Measurements from ENCODE around the gene FCN2.

Gene FCN2

DNA sequence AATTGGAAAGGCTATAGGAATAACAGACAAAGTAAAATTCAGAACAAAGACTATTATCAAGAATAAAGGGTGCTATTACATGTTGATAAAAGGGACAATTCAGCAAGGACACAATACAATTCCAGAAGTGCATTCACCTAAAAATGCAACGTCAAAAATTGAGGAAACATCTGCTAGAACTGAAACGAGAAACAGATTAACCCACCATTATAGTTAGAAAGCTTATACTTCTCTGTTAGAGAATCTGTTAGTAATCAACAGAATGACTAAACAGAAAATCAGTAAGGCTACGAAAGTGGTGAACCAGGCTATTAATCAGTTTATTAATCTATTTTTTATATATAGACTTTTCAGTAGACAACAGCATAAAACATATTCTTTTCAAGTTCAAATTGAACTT is 22.3 kb downstream of the FCN2 start:
- no peak for DNase-seq (ENCODE audit: extremely low read depth, low read depth)
- TF ChIP-seq, protein P1, sequence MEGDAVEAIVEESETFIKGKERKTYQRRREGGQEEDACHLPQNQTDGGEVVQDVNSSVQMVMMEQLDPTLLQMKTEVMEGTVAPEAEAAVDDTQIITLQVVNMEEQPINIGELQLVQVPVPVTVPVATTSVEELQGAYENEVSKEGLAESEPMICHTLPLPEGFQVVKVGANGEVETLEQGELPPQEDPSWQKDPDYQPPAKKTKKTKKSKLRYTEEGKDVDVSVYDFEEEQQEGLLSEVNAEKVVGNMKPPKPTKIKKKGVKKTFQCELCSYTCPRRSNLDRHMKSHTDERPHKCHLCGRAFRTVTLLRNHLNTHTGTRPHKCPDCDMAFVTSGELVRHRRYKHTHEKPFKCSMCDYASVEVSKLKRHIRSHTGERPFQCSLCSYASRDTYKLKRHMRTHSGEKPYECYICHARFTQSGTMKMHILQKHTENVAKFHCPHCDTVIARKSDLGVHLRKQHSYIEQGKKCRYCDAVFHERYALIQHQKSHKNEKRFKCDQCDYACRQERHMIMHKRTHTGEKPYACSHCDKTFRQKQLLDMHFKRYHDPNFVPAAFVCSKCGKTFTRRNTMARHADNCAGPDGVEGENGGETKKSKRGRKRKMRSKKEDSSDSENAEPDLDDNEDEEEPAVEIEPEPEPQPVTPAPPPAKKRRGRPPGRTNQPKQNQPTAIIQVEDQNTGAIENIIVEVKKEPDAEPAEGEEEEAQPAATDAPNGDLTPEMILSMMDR (IDR thresholded peaks at IDR 0.05; ENCODE audit: low read depth, low read length) = no peak

DNA sequence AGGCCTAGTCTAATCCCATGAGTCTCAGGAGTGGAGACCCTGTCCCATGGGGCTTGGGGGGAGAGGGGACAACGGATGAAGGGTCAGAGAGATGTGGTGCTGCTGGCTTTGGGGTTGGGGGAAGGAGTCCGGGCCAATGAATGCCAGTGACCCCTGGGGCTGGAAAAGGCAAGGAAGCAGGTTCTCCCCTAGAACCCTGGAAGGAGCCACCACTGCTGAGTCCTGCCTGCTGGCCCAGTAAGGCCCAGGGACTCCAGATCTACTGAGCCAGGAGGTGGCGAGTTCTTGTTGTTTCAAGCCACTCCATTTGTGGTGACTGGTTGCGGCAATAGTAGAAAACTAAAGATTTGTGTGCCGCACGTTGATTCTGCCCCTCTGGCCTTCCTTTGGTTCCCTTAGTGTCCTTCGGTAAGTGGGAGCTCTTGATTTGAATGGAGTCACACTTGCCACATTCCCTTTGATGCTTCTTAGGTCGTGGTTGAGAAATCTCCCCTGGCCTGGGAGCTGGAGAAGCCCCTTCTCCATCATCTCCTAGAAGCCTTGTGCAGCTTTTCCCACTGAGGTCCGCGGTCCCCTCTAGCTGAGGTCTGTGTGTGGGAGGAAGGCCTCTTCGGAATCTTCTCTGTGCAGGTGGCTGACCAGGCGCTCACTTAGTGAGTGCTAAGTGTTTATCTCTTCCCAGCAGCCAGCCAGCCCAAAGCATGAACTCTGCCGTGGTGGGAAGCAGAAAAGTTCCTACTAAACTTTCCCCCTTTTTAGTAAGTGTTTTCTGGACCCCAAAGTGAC is 28.1 kb downstream of the FCN2 start:
- DNase-seq (ENCODE audit: extremely low read depth, low read depth) = no peak
- TF ChIP-seq, protein P1 (IDR thresholded peaks at IDR 0.05; ENCODE audit: low read depth, low read length) = no peak

DNA sequence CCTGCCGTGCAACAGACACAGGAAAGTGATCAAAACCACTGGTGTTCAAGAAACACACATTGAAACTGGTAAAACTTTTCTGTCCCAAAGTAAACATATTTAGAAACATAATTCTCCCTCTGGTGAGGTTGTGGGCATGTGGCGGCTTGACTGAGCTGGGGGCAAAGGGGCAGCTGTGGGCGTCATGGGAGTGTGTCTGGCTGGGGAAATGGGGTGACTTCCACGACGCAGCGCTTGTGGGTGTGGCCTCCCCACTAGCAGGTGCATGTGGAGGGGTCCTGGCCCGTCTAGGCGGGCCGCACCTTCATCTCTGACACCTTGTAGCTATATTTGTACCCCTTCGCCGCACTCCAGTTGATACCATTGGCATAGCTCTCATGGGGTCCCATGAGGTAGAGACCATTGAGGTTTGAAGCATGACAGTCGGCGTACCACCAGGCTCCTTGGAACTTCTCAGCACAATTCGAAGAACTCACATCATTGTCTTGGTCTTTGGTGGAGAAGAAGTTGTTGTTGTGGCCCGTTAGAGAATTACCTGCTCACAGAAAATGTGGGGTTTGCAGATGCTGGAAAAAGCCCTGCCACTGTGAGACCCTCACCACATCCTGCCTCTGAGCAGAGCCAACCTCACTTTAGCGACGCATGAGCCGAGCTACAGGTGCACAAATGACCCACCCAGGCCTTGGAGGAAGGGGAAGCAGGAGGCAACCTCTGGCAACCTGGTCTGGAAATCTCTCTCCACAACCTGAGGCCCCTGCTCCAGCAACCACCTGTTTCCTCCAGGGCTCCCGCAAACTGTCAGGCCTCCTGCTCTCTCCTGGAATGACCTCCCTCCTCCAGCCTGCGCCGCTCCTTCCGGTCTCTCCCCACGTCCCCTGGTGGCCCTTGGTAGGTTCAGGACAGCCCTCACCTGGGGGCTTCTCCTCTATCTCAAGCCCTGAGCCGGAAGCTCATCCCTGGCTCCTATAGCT is 29.2 kb downstream of the FCN2 start:
- DNase-seq (ENCODE audit: extremely low read depth, low read depth) = no peak
- TF ChIP-seq, protein P1 (IDR thresholded peaks at IDR 0.05; ENCODE audit: low read depth, low read length) = no peak

DNA sequence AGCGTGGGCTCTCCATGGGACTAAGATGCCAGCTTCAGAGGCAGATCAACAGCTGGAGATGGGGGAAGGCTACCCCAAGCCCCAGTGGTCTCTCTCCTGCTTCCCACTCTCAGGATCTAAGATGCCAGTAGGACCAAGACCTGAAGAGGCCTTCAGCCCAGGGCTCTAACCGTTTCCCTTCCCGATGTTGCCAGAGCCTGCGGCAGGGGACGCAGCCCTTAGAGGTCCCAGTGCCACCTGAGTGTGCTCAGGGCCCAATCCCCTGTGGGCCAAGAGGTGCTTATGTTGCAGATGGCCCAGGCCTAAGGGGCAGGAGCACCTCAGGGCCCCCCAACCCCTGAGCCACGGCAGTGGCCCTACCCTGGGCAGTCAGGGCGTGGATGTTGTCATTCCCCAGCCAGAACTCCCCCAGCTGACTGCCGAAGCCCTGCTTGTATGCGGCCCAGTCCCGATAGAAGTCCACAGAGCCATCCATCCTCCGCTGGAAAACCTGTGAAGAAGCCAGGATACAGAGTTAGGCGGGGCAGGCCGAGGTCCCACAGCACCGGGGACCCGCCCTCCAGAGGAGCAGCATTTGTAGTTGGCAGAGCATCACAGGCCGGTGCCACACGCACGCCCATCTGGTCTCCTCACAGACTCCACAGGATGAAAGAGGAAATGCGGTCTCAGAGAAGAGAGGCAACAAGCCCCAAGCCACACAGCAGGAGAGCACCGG is 31.7 kb downstream of the FCN2 start:
- DNase-seq (ENCODE audit: extremely low read depth, low read depth) = no peak
- TF ChIP-seq, protein P1 (IDR thresholded peaks at IDR 0.05; ENCODE audit: low read depth, low read length) = no peak

GRCh38 chr9:134913041-134913712 is 32.6 kb downstream of the FCN2 start:
- DNase-seq (ENCODE audit: extremely low read depth, low read depth) = no peak
- TF ChIP-seq, protein P1 (IDR thresholded peaks at IDR 0.05; ENCODE audit: low read depth, low read length) = no peak

GRCh38 chr9:134913713-134914500 is 33.3 kb downstream of the FCN2 start:
- no peak for DNase-seq (ENCODE audit: extremely low read depth, low read depth)
- TF ChIP-seq, protein P1 (IDR thresholded peaks at IDR 0.05; ENCODE audit: low read depth, low read length) = no peak
